RWPE2 (cell line): Measurements from ENCODE around the gene ZDHHC3.

Experiments
- ATAC-seq: fragments of 200-7000 bp; cut with Tn5 transposase; 3 replicates; pipeline ENCODE4 v1.9.1; 2021; ENCODE audit warnings: low read depth
- DNase-seq: peaks from one replicate; pipeline ENCODE4 v3.0.0-alpha.2; 2020; ENCODE audit warnings: low spot score
- H3K27ac ChIP-seq: fragments of 450-650 bp; 2 replicates; pipeline ENCODE4 v1.5.1; 2017; ENCODE audit warnings: mild to moderate bottlenecking; ENCODE audit not compliant: poor library complexity, severe bottlenecking
- H3K27me3 ChIP-seq: fragments of 250-450 bp; sonication (Bioruptor Pico); 2 replicates; pipeline ENCODE4 v1.5.1; 2021; ENCODE audit warnings: mild to moderate bottlenecking, moderate library complexity; ENCODE audit not compliant: insufficient read depth, poor library complexity, severe bottlenecking
- H3K36me3 ChIP-seq: fragments of 250-450 bp; sonication (Bioruptor Pico); 2 replicates; pipeline ENCODE4 v1.5.1; 2020; ENCODE audit warnings: low read depth, mild to moderate bottlenecking, moderate library complexity
- H3K4me1 ChIP-seq: fragments of 250-450 bp; sonication (Bioruptor Pico); 2 replicates; pipeline ENCODE4 v1.5.1; 2021; ENCODE audit warnings: mild to moderate bottlenecking, moderate library complexity; ENCODE audit not compliant: insufficient read depth, poor library complexity, severe bottlenecking
- H3K4me3 ChIP-seq: fragments of 250-450 bp; sonication (Bioruptor Pico); 2 replicates; pipeline ENCODE4 v1.5.1; 2021; ENCODE audit warnings: mild to moderate bottlenecking, moderate library complexity; ENCODE audit not compliant: severe bottlenecking
- H3K9me3 ChIP-seq: fragments of 250-450 bp; sonication (Bioruptor Pico); 2 replicates; pipeline ENCODE4 v1.5.1; 2021; ENCODE audit warnings: mild to moderate bottlenecking, moderate library complexity; ENCODE audit not compliant: severe bottlenecking
- CTCF ChIP-seq: fragments of 450-650 bp; IDR thresholded peaks from one replicate; pipeline ENCODE4 v1.5.1; 2017; ENCODE audit warnings: mild to moderate bottlenecking, moderate library complexity; ENCODE audit not compliant: poor library complexity, severe bottlenecking

The ZDHHC3 gene

DNA sequence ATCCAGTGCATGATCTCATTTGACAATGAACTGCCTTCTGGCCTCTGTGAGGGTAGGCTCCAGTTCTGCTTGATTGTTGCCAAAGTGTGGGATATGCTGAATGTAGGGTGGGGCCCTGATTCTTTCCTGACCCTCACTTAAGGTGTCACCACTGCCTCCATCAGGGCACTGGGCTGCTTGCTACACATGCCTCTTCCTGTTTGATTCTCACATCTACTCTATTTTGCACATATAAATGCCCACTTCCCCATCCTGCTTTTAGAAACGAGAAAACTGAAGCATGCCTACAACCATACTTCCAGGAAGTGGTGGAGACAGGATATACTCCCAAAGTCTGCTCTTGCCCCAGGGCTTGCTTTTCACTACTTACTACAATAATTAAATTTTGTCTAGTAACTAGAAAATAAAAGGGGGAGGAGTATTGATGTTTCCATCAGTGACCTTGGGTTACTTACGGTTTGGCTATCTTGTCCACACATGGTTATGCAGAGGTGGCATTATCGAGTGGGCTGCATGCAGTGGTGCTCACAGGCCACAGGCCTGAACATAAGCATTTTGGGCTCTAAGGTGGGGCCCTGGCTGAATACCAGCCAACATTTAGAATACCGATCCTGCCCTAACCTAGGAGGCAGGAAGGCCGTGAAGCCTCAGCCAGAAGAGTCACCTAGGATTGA, 6.7 kb downstream of the ZDHHC3 start:
- Histone ChIP-seq H3K9me3 (no peaks in the 10 kb centered on the region), H3K4me1 (peaks cover 70% of the 10 kb centered on the region), H3K27ac (peak overlapping the region; percentile 100), H3K36me3 (peaks cover 12% of the 10 kb centered on the region), H3K27me3 (no peaks in the 10 kb centered on the region), H3K4me3 (no peak overlapping the region)
- DNase-seq (no peak), ATAC-seq (no peak)
- TF ChIP-seq CTCF: no peak

DNA sequence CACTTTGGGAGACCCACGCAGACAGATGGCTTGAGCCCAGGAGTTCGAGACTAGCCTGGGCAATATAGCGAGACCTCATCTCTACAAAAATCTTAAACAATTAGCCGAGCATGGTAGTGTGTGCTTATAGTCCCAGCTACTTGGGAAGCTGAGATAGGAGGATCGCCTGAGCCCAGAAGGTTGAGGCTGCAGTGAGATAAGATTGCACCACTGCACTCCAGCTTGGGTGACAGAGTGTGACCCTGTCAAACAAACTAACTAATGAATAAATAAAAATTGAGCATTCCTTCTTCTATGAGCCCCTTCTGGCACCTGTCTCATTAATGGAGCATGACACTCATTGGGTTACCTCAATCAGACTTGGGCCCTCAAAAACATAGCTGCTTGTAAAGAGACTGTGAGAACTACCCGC, 7.5 kb downstream of the ZDHHC3 start:
- ATAC-seq (no peak), DNase-seq (no peak)
- Histone ChIP-seq H3K4me3 (no peak overlapping the region), H3K27ac (peak overlapping the region; percentile 100), H3K27me3 (no peaks in the 10 kb centered on the region), H3K4me1 (peaks cover 78% of the 10 kb centered on the region), H3K9me3 (no peaks in the 10 kb centered on the region), H3K36me3 (peaks cover 6% of the 10 kb centered on the region; the same call in 1 of the 2 replicates)
- TF ChIP-seq CTCF: no peak

GRCh38 chr3:44966795-44967278, 9.1 kb downstream of the ZDHHC3 start:
- H3K4me3 ChIP-seq: no peak overlapping the region

GRCh38 chr3:44965165-44965564, 10.8 kb downstream of the ZDHHC3 start:
- peaks cover 77% of the 10 kb centered on the region for H3K4me1 ChIP-seq
- no peak for TF ChIP-seq CTCF
- H3K27me3 ChIP-seq: no peaks in the 10 kb centered on the region
- no peak for DNase-seq
- H3K9me3 ChIP-seq: no peaks in the 10 kb centered on the region
- peaks cover 3% of the 10 kb centered on the region for H3K36me3 ChIP-seq
- H3K27ac ChIP-seq: peak overlapping the region; percentile 100
- ATAC-seq: no peak
- H3K4me3 ChIP-seq: no peak overlapping the region

More at GRCh38 chr3:44966795-44967278, 9.1 kb downstream of the ZDHHC3 start:
- H3K9me3 ChIP-seq: no peaks in the 10 kb centered on the region
- DNase-seq (peak; percentile 82), ATAC-seq (peak; percentile 96)
- H3K36me3 ChIP-seq: 0 out of 2 replicates have a peak, but pooled peaks cover 5% of the 10 kb centered on the region
- H3K27me3 ChIP-seq: no peaks in the 10 kb centered on the region
- peaks cover 91% of the 10 kb centered on the region for H3K4me1 ChIP-seq
- peak overlapping the region; percentile 100 for H3K27ac ChIP-seq
- no peak for TF ChIP-seq CTCF
